Putamen (tissue), 1 donor: ENCODE data around the gene SLX1B.
"Not testable (repeated sequence)": the region's sequence is repeated elsewhere in the genome, so short reads cannot be mapped to it uniquely, and the experiment has no call there.

Source experiments
- DNase-seq: peaks from one replicate; pipeline ENCODE4 v3.0.0-alpha.2; 2016; ENCODE audit warnings: low spot score

Gene SLX1B

DNA sequence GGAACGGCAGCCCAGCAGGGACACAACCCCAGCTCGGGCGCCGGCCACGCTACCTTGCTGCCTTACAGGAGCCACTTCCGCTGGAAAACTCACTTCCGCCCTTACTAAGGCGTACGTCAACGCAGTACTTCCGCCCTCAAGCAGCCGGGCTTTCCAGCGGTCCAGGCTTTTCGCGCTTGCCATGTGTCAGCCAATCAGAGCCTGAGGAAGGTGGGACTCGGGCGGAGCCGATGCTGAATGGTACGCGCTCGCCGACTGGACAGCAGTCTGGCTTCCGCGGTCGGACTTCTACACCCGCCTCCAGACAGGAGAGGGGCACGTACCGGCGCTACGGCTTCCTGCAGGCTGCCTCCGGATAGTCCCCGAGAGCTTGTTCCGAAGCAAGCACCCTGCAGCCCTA is at the start of gene SLX1B, which contains the start of gene BOLA2:
Gene SLX1B (plus strand): TSS at position 265 of the 400 bp plus-strand sequence.
Gene BOLA2 (minus strand): TSS at position 83 of the 400 bp plus-strand sequence. CDS start 98 bp downstream, outside the sequence.
- DNase-seq: not testable (repeated sequence)

DNA sequence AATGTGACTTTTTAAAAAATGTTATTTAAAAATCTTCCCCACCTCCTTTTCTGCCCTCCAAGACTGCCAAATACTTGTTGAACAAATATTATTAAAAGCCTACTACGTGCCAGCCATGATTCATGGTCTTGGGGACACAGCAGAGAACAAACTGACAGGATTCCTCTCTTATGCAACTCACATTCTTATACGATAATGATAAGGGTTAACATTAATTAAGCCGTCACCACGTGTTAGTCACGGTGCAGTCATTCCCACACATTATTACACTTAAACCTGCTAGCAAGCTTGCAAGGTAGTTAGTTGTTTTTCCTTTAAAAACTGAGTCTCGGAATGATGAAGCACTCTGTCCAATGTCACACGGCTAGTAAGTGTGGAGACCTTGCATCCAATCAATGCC is 49.1 kb upstream of the SLX1B start:
- DNase-seq: not testable (repeated sequence)

DNA sequence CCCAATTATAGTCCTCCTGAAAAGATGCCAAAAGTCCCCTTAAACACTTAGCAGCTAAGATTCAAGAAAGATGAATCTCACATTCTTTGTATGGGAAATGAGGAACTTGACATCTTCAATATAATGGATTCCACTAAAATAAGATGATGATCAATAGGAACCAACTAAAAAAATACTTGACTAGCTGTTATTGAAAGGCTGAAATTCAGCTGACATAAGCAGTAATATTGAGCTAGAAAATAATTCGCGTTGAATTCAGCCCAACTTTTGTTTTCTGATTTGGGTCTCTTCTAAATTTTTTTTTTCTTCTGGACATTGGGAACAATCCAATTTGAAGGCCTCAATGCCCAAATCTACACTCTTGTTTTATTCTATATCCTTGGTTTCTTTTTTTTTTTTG is 30.7 kb upstream of the SLX1B start:
- DNase-seq: not testable (repeated sequence)

DNA sequence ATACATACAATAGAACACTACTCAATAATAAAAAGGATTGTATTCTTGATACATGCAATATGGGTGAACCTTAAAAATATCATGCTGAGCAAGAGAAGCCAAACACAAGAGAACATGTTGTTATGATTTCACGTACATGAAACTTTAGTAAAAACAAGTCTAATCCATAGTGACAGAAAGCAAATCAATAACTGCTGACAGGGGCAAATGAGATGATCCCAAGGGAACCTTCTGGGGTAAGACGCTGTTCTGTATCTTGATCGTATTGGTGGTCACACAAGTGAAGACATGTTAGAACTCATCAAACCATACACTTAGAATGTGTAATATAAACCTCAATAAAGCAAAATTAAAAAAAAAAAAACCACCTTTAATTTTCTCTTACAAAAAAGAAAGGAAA is 28.9 kb upstream of the SLX1B start:
- not testable (repeated sequence) for DNase-seq

DNA sequence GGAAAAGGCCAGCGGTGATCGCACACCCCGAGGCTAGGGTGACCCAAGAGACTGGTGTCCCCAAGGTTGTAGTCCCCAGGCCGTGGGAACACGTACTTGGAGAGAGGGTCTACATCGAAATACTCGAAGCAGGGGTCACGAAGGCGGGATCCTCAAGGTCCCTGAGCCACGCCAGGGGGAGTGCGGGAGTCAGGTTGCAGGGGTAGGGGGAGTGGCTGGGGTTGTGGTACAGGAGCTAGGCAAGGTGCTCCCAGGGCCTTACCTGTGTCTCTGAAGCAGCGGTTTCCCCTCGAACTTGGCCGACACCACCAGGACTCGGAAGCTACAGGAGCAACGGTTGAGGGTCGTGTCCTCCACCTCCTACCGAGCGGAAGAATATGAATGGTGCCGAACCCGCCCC is 579 bp upstream of the SLX1B start:
- not testable (repeated sequence) for DNase-seq

DNA sequence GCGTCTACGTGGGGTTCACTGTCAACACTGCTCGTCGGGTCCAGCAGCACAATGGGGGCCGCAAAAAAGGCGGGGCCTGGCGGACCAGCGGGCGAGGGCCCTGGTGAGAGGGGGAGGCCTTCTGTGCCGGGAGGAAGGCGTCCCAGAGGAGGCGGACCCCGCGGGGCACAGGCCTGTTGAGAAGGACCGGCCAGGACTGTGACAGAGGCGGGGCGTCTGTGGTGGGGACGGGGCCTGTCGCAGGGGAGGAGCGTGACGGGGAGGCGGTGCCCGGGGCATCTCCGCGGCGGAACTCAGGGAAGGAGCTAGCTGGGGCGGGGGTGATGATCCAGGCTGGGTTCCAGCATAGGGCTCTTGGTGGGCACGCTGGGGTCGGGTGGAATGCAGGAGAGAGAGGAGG is 495 bp downstream of the SLX1B start:
- not testable (repeated sequence) for DNase-seq

DNA sequence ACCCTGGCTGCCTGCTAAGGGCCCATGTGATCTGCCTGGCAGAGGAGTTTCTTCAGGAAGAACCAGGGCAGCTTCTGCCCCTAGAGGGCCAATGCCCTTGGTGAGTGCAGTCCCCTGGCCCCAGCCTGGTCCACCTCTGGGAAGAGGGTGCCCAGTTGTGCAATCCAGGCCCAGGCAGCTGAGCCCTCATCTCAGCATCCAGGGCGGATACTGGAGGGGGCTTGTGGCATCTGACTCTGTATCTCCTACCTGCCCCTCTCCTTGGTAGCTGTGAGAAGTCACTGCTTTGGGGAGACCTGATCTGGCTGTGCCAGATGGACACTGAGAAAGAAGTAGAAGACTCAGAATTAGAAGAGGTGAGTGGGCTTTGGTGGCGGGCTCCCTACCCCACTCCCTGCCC is 3.3 kb downstream of the SLX1B start:
- DNase-seq: not testable (repeated sequence)

DNA sequence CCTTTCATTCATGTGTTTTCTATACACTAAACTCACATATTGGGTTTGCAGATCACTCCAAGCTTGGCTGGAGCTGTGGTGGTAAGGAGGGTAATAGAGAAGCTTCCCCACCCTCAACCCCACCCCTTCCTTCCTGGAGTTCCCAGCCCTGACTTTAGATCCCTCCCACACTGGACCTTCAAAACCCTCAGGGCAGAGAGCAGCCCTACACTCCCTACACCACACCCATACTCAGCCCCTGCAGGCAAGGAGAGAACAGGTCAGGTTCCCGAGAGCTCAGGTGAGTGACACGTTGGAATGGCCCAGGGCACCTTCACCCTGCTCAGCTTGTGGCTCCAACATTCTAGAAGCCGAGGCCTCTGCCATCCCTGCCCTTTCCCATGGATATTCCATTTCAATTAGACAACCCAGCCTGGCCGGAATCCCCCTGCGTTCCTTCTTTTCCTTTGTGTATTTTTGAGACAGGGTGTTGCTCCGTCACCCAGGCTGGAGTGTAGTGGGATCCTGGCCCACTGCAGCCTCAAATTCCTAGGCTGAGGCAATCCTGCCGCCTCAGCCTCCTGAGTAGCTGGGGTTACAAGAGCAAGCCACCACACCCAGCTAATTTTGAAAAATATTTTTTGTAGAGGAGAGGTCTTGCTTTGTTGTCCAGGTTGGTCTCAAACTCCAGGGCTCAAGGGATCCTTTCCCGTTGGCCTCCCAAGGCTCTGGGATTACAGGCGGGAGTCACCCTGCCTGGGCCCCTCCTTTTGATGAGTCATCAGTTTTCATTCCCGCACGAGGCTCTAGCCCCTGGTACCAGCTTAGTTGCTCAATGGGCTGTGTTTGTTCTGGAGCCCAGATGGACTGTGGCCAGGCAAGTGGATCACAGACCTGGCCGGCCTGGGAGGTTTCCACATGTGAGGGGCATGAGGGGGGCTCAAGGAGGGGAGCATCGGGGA is 5.6 kb downstream of the SLX1B start, which contains the start of gene SULT1A4:
Gene SULT1A4 (plus strand): TSS at position 208 of the 941 bp plus-strand sequence. CDS start 1,473 bp downstream, outside the sequence.
- not testable (repeated sequence) for DNase-seq

DNA sequence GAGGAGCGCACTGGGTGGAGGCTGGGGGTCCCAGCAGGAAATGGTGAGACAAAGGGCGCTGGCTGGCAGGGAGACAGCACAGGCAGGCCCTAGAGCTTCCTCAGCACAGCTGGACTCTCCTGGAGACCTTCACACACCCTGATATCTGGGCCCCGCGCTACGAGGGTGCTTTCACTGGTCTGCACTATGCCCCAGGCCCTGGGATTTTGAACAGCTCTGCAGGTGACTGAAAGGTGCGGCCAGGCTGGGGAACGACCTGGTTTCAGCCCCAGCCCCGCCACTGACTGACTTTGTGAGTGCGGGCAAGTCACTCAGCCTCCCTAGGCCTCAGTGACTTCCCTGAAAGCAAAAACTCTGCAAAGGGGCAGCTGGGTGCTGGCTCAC is 6.3 kb downstream of the SLX1B start:
- not testable (repeated sequence) for DNase-seq

DNA sequence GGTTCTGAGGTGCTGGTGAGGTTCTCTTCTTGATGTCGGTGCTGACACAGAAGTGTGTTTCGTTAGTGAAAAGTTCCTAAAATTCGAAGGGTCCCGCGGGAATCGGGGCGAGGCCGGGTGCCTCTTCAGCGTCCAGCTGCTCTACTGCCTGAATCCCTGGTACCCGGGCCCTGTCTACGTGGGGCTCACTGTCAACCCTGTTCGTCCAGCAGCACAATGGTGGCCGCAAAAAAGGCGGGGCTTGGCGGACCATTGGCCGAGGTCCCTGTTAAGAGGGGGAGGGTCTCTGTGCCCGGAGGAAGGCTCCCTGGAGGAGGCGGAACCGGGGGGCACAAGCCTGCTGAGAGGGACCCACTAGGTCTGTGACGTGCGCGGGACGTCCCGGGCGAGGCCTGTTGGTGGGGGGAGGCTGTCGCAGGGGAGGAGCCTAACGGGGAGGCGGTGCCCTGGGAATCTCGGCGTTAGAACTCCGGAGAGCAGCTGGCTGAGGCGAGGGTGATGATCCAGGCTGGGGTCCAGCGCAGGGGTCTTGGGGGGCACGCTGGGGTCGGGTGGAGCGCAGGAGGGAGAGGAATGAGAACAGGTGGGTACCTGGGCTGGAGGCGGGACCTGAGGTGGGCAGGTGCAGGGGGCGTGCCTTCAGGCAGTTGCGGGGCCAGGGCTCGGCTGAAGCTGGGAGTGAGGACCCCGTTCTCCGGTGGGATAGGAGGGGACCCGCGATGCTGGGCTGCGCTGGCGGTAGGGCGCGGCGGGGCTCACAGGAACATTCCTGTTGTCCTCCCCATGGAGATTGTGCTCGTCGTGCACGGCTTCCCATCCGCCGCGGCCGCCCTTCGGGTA is 11.9 kb downstream of the SLX1B start:
- DNase-seq: not testable (repeated sequence)

DNA sequence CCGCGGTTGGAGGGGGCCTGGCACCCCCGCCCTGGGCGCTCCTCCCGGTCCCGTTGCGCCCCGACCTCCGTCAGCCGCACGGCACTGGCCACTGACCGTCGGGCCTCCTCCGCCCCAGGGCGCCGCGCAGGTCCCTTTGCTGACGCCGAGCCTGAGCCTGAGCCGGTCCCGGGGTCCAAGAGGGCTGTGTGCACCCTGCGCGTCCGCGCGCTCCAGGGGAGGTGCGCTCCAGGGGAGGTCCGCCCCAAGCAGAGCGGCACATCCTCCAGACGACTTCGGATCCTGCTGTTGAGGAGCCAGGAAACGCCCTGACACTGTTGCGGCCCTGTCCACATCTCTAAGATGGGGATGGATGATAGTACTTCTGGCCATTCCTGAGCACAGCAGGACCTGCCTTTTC is 12.6 kb downstream of the SLX1B start:
- not testable (repeated sequence) for DNase-seq

DNA sequence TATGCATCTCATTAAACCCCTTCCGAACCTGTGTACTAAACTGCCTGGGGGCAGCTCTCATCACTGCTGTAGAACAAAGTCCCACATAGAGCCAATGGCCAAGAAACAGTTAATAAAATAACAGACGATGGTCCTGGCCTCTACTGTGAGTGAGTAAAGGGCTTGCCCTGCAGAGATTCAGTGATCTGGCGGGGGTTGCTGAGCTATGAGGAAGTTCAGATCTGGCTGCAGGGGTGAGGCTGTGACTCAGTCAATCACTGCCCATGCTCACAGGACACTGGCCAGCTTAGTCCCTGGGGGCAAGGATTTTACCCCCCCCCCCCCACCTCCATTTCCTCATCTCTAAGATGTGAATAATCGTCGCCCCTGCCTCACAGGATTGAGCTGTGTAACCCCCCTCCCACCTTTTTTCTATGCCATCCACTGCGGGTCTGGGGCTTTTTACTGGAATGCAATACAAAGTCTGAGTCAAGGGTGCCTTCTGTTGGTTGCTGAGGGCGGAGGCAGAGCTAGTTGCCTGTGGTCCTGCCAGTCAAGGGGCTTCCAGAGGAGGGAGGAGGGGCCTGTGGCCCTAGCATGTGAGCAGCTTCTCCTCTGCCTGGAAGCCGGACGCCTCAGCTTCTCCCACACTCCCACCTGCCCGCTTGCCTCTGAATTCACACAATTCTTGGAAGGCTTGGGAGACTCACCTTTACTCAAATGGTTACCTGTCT is 13.5 kb downstream of the SLX1B start:
- not testable (repeated sequence) for DNase-seq

DNA sequence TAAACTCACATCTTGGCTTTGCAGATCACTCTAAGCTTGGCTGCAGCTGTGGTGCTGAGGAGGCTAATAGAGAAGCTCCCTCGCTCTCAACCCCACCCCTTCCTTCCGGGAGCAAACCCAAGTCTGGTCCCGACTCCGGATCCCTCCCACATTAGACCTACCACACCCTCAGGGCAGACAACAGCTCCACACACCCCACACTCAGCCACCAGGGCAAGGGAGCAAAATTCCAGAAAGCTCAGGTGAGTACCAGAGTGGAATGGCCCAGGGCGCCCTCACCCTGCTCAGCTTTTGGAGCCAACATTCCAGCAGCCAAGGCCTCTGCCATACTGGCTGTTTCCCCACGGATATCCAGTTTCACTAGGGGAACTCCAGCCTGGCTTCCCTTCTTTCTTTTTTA is 15.3 kb downstream of the SLX1B start:
- not testable (repeated sequence) for DNase-seq

DNA sequence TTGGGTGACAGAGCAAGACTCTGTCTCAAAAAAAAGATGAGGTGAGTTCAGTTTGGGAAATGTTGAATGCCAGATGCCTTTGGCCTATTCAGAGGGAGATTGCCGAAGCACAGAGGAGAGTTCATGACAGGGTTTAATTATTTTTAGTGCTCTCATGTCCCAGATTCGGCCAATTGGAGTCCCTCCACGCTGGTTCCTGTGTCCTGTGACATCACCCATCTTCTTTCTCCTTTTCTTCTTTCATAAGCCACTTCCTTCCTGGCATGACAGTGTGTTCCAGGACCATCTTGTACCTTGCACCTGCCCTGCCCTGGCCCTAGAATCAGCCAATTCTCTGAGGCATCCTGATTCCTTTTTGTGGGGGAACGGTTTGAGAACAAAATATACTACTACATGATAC is 17.7 kb downstream of the SLX1B start:
- DNase-seq: not testable (repeated sequence)

DNA sequence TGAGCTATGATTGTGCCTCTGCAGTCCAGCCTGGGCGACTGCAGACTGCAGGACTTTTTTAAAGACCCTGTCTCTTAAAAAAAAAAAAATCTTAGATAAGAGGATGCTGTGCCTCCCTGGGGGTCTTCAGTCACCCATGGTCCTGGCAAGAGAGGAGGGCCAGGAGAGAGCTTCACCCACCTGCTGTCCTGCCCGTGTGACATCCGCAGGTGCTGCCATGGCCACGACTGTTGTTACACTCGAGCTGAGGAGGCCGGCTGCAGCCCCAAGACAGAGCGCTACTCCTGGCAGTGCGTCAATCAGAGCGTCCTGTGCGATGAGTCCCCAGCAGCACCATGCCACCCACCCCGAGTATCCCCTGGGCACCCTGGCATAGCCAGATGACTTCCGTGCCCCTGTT is 27.9 kb downstream of the SLX1B start:
- not testable (repeated sequence) for DNase-seq

DNA sequence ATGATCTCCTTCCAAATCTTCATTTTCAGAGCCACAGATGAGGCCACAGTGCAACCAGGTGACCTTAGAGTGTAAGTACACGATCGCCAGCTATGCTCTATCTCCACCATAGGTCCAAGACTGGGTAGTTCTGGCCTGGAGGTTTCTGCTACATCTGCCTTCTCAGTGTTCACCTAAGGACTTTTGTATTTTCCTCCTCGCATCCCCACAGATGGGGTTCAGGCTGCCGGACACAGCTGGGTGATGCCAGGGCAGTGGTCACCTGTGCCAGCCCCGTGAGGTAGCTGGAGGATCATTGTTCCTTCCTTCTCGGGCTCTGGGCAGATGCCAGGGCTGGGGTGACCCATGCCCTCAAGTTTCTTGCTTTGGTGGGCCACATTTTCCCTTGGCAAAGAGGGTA is 52.0 kb downstream of the SLX1B start, which contains the start of gene NPIPB12:
Gene NPIPB12 (minus strand): TSS at position 101 of the 400 bp plus-strand sequence.
- DNase-seq: not testable (repeated sequence)
